Measurements from ENCODE around the gene GNAZ. TPM values are rescaled to one million over a fixed set of nuclear protein-coding genes. Genes with fewer than 3 reads are reported as not detected.

The GNAZ gene
- polyA plus RNA-seq, 1 donor from 2014 or later: 52.0 TPM

DNA sequence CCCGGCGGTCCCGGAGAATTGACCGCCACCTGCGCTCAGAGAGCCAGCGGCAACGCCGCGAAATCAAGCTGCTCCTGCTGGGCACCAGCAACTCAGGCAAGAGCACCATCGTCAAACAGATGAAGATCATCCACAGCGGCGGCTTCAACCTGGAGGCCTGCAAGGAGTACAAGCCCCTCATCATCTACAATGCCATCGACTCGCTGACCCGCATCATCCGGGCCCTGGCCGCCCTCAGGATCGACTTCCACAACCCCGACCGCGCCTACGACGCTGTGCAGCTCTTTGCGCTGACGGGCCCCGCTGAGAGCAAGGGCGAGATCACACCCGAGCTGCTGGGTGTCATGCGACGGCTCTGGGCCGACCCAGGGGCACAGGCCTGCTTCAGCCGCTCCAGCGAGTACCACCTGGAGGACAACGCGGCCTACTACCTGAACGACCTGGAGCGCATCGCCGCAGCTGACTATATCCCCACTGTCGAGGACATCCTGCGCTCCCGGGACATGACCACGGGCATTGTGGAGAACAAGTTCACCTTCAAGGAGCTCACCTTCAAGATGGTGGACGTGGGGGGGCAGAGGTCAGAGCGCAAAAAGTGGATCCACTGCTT is 25.5 kb downstream of the GNAZ start:
- Histone ChIP-seq H3K9ac (ENCODE audit: low read length) (no peak overlapping the region), H3K36me3 (ENCODE audit: insufficient read depth, low read length) (no peaks in the 10 kb centered on the region), H3K9me3 (ENCODE audit: low read length) (no peaks in the 10 kb centered on the region), H4K20me1 (ENCODE audit: insufficient read depth) (no peaks in the 10 kb centered on the region), H3K27me3 (ENCODE audit: insufficient read depth, low read depth, low read length) (no peaks in the 10 kb centered on the region), H3K4me3 (ENCODE audit: low read length) (no peak overlapping the region), H3K27ac (ENCODE audit: low read length) (no peak overlapping the region), H3K79me2 (replicated peaks; ENCODE audit: insufficient read depth, low read length) (peaks cover 9% of the 10 kb centered on the region), H3K4me2 (ENCODE audit: low read length) (no peak overlapping the region), H3F3A (ENCODE audit: insufficient read depth, low read length, poor library complexity, severe bottlenecking) (no peaks in the 10 kb centered on the region), H2AFZ (ENCODE audit: low read depth, low read length) (no peak overlapping the region), H3K9me2 (ENCODE audit: insufficient read depth, low read length) (no peaks in the 10 kb centered on the region)
- no peak for TF ChIP-seq CTCF (IDR thresholded peaks at IDR 0.05; ENCODE audit: poor library complexity, severe bottlenecking)
- TF ChIP-seq REST (IDR thresholded peaks at IDR 0.05; ENCODE audit: borderline replicate concordance): no peak
- no peak for TF ChIP-seq RAD21 (conservative IDR thresholded peaks at IDR 0.05)
- no peak for TF ChIP-seq SMC3 (conservative IDR thresholded peaks at IDR 0.05; ENCODE audit: poor library complexity)
- TF ChIP-seq EZH2 (IDR thresholded peaks at IDR 0.05; ENCODE audit: borderline replicate concordance, insufficient read depth, low read length, poor library complexity, severe bottlenecking): no peak
- no peak for TF ChIP-seq MXI1 (conservative IDR thresholded peaks at IDR 0.05; ENCODE audit: poor library complexity, severe bottlenecking)
- TF ChIP-seq EP300 (conservative IDR thresholded peaks at IDR 0.05; ENCODE audit: poor library complexity, severe bottlenecking): no peak
- TF ChIP-seq TAF1 (IDR thresholded peaks at IDR 0.05; ENCODE audit: low read depth): no peak
- no peak for TF ChIP-seq POLR2AphosphoS5 (IDR thresholded peaks at IDR 0.05)

DNA sequence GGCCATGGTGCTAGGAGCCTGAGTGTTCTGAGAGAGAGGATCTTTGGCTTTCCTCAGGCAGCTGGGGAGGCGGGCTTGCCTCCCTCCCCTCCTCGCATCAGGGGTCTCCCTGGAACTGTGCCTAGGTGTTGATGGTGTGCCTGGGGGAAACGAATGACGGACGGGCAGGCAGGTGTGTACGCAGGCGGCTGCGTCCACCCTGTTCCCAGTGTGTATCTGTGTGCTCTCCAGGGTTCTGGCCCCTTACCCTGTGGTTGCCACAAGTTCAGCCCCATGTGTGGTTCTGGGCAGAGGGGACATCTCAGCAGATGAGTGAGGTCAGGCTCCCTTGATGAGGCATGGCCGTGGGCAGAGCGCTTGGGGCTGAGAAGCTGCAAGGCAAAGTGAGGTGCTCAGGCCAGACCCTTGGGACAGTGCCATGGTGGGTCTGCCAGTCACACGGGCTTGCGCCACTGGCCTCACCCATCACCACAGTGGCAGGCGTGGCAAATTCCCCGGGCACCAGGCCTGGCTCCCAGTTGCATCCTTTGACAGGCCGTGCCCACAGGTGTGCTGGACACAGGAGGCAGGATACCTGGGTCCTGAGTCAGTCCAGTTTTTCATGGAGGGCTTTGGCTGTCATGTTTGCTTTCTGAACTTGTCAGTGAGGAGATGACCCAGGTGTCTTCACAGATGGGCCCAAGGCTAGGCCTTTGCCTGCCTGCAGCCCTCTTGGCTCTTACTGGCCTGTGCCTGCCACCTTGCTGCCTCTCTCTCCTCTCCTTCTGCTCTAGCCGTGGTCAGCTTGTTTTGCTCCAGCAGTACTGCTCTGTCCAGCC is 27.3 kb downstream of the GNAZ start:
- Histone ChIP-seq H4K20me1 (ENCODE audit: insufficient read depth) (no peaks in the 10 kb centered on the region), H3K27me3 (ENCODE audit: insufficient read depth, low read depth, low read length) (no peaks in the 10 kb centered on the region), H3K36me3 (ENCODE audit: insufficient read depth, low read length) (no peaks in the 10 kb centered on the region)

More for the DNA sequence above, 27.3 kb downstream of the GNAZ start:
- Histone ChIP-seq H3K4me2 (ENCODE audit: low read length) (no peak overlapping the region), H3K9me3 (ENCODE audit: low read length) (no peaks in the 10 kb centered on the region), H3F3A (ENCODE audit: insufficient read depth, low read length, poor library complexity, severe bottlenecking) (no peaks in the 10 kb centered on the region), H3K79me2 (replicated peaks; ENCODE audit: insufficient read depth, low read length) (peaks cover 9% of the 10 kb centered on the region), H3K27ac (ENCODE audit: low read length) (no peak overlapping the region), H3K4me3 (ENCODE audit: low read length) (no peak overlapping the region), H3K9me2 (ENCODE audit: insufficient read depth, low read length) (no peaks in the 10 kb centered on the region), H2AFZ (ENCODE audit: low read depth, low read length) (no peak overlapping the region), H3K9ac (ENCODE audit: low read length) (no peak overlapping the region)
- no peak for TF ChIP-seq RAD21 (conservative IDR thresholded peaks at IDR 0.05)
- TF ChIP-seq MXI1 (conservative IDR thresholded peaks at IDR 0.05; ENCODE audit: poor library complexity, severe bottlenecking): no peak
- no peak for TF ChIP-seq SMC3 (conservative IDR thresholded peaks at IDR 0.05; ENCODE audit: poor library complexity)
- no peak for TF ChIP-seq TAF1 (IDR thresholded peaks at IDR 0.05; ENCODE audit: low read depth)
